Fibroblast of peridontal ligament (primary cell): ENCODE data around the gene PAQR9.
"Not testable (repeated sequence)": the region's sequence is repeated elsewhere in the genome, so short reads cannot be mapped to it uniquely, and the experiment has no call there.

ENCODE experiments used
- DNase-seq: peaks from one replicate; pipeline ENCODE4 v3.0.0-alpha.2; 2010; ENCODE audit errors: extremely low read depth

PAQR9 gene, protein sequence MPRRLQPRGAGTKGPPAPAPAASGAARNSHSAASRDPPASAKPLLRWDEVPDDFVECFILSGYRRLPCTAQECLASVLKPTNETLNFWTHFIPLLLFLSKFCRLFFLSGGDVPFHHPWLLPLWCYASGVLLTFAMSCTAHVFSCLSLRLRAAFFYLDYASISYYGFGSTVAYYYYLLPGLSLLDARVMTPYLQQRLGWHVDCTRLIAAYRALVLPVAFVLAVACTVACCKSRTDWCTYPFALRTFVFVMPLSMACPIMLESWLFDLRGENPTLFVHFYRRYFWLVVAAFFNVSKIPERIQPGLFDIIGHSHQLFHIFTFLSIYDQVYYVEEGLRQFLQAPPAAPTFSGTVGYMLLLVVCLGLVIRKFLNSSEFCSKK

DNA sequence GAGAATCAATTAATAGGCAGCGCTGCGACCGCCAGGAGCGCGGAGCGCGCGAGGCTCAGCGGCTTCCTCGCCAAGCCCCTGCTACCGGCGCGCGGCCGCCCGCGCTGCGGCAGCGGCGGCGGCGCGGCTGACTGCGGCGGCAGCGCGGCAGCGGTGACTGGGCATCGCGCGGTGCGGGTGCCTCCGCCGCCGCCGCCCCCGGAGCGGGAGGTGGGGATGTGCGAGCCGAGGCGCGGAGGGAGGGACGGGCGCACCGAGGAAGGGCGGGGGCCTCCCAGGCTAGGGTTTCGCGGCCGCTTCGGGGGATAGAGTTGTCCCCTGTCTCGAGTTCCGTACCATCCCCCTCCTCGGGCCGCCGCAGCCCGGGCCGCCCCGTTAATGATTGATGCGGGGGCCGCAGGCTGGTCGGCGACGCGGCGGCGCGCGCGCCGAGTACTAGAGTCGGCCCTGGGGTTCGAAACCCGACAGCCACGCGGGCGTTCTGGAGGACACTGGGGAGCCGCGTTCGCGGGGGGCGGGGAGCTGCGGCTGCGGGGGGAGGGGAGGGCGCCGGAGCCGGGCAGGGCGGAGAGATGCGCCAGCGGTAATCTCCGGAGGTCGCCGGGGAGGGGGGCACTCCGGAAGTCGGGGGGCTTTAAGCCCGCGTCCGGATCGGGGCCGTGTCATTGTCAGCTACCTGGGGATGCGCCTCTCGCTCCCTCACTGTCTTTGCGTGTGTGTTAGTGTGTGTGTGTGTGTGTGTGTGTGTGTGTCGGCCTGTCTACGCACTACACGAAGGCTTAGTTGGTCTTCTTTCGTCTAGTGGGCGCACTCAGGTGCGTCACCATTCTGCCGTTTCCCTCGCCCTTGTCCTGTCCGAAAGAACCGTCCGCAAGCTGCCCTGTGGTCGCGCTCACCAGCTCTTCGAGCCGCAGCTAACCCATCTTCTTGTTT lies at the start of gene PAQR9:
TSS of gene PAQR9 (minus strand) at position 159 of the 933 bp plus-strand sequence. CDS start 338 bp downstream, outside the sequence.
- DNase-seq, result no peak

DNA sequence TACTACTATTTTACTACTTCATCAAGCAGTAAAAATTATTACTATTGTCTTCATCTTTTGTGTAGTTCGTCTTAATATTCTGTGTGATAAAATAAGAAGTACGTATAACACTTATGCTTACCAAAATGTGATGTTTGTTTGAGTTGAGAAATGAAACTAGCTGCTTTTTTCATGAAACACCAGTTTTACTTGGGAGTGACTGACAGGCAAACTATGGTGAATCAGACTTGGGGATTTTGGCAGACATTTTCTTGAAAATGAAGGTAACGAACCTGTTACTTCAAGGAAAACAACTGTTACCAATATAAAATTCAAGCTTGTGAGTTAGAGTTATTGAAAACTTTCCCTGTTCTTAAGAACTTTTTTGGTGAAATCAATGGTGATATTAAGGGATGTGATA lies 48.2 kb upstream of the PAQR9 start:
- no peak for DNase-seq

- DNase-seq, result no peak
These were observed 46.5 kb upstream of the PAQR9 start for GRCh38 chr3:143010024-143010423.

GRCh38 chr3:143004823-143005222 lies 41.3 kb upstream of the PAQR9 start:
- DNase-seq, result no peak

DNA sequence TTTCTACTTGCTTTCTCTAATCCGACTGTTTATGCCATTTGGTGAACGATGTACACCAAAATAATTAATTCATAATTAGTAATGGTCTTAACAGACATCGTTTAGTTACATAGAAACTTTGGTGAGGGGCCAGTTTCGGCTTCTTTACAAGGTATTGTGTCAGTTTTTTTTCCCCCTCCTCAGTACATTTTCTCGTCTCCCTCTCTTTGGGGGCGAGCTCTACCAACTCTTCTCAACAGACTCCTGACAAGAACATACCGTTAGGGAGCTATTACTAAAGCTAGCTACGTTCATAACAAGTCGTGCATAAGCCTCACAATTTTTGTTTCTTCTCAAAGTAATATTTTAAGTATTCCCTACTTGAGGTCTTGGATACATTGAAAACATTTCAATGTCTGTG lies 39.3 kb upstream of the PAQR9 start:
- DNase-seq, result no peak

- DNase-seq, result peak; percentile 43
These were observed 38.7 kb upstream of the PAQR9 start for GRCh38 chr3:143002083-143002712.

DNA sequence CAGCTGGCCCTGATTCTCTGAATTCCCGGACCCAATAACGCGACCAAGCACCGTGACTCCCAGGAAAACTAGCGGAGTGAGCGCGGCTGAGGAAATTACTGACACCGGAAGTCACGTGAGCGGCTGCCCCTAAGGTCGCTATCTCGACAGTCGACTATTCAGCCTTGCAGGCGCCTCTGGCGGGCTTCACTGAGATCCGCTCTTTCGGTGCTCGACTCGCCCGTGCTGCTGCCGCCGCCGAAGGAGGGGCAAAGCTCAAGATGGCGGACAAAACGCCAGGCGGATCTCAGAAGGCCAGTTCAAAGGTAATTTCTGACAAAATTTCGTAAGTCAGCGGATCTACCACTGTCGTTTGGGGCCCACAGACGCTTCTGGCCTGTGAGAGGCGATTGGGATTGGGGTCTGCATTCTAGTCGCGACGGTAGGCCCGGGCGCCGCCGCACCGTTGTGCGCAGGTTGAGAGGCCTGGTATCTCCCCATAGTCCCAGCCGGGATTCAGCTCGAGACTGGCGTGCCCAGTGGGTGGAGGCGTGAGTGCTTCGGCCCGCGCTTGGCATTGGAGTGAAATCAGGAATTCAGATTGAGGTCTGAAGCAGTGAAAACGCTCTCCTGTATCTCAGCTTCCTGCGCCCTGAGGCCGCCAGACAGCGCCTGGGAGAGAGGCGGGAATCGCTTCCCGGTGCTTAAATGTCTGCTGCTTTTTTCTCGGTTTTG lies 38.1 kb upstream of the PAQR9 start, which contains the start of gene U2SURP:
TSS of gene U2SURP (plus strand) at position 202 of the 714 bp plus-strand sequence. CDS start at position 261, 59 bp downstream.
- peak; percentile 98 for DNase-seq

- DNase-seq, result no peak
These were observed 37.5 kb upstream of the PAQR9 start for GRCh38 chr3:143001034-143001368.

- peak; percentile 46 for DNase-seq
These were observed 37.1 kb upstream of the PAQR9 start for GRCh38 chr3:143000528-143000927.

GRCh38 chr3:142999881-143000280 lies 36.4 kb upstream of the PAQR9 start:
- DNase-seq, result peak; percentile 27

DNA sequence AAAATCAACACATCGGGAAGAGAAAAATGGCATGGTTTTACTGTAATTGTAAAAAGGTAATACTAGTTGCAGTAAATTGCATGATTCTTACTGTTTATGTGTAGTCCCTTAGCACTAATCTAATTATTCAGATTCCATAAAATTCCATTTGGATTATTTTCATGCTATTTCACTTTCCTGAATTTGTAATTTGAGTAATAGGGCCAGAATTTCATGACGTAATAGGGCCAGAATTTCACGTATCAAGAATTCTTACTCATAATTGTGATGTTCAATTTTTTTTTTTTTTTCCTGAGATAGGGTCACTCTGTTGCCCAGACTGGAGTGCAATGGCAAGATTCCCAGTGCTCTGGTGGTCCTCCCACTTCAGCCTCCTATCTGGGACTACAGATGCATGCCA lies 35.0 kb upstream of the PAQR9 start:
- DNase-seq, result peak; percentile 71

GRCh38 chr3:142997330-142997729 lies 33.9 kb upstream of the PAQR9 start:
- DNase-seq, result no peak

GRCh38 chr3:142993958-142994442 lies 30.5 kb upstream of the PAQR9 start:
- peak; percentile 80 for DNase-seq

GRCh38 chr3:142992323-142992722 lies 28.8 kb upstream of the PAQR9 start:
- DNase-seq, result no peak

GRCh38 chr3:142990721-142991120 lies 27.2 kb upstream of the PAQR9 start:
- no peak for DNase-seq

GRCh38 chr3:142988826-142989225 lies 25.4 kb upstream of the PAQR9 start:
- DNase-seq, result not testable (repeated sequence)

- DNase-seq, result not testable (repeated sequence)
These were observed 24.7 kb upstream of the PAQR9 start for GRCh38 chr3:142988221-142988620.

DNA sequence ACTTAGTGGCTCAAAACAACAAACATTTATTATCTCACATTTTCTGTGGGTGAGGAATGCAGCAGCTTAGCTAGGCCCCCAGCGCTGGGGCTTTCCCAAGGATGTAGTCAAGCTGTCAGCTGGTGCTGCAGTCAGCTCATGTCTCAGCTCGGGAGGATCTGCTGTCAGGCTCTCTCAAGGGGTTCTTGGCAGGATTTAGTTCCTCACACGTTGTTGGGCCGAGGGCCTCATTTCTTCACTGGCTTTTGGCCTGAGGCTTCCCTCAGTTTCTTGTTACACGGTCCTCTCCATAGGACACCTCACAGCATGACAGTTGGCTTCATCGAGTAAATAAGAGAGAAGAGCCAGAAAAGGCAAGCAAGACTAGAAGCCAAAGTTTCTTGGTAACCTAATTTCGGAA lies 24.2 kb upstream of the PAQR9 start:
- no peak for DNase-seq

DNA sequence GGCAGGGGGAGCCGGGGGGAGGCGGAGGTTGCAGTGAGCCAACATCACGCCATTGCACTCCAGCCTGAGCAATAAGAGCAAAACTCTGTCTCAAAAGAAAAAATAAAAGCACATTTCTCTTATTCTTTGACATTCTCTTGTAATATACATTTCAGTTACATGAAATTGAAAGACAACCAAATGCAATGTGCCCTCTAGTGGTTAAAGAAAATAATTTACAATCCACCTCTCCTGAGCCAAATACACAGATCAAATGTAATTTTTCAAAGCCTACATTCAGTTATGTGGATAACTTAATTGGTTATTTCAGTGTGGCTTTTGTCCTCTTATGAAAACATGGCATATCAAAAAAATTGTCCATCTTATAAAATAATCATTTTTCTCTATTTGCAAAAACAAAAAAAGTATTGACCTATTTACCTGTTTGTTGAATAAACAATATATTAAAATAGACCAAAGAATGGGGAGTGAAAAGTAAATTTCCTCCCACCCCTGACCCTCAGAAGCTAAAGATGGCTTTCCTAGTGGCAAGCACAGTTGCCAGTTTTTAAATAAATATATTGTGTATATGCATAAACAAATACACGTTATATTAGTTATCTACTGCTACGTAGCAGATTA lies 23.7 kb upstream of the PAQR9 start:
- DNase-seq, result peak; percentile 72

DNA sequence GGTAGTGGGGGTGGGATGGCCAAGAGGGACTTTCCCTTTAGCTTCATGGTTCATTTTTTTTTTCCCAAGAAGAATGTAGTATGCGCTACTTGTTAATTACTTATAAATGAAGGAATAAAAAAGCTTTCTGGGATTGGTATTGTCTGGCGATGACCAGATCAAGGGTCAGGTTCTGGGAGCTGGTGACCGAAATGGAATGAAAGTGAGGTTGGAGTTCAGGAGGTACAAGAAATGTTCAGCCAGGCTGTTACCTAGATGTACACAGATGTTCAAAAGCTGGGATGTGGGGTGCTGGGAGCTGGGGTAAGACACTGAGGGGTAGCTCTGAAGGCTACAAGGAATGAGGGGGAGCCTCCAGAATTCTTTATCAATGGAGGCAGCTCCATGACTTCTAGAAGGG lies 20.8 kb upstream of the PAQR9 start:
- DNase-seq, result no peak

GRCh38 chr3:142983318-142983717 lies 19.8 kb upstream of the PAQR9 start:
- DNase-seq, result no peak
